SK-N-DZ (cell line): ENCODE data around the gene DIP2B.

ENCODE experiments used
- small RNA-seq, 2 experiments: library from RNA; depleted of rRNA; stranded (forward); fragments of <200 nt; gene quantifications; one replicate each; pipeline ENCODE3, GENCODE V24; 2014

The DIP2B gene

Small RNA genes lying within 50 kb of the gene (small RNA-seq; reads per million reads assigned to genes)
- 0 reads per million in 2 experiments for gene RF00019
- gene RNU6-238P, result 0 reads per million in 2 experiments
- gene RNU6-769P, result 0 to 0.03 reads per million in 2 experiments
